Stomach (tissue), 9 donors: Measurements from ENCODE around the gene KCNQ1. TPM values are rescaled to one million over a fixed set of nuclear protein-coding genes. Genes with fewer than 3 reads are reported as not detected.

Experiments used
- DNase-seq, 2 donors: peaks; one replicate each; pipeline versions ENCODE4 v3.0.0 to v3.0.0-alpha.2; 2013 to 2019
- H3K27ac ChIP-seq, 5 donors: fragments of 200-600 bp in 4 of 5; sonication (generic) in 4 of 5; one replicate each; pipeline ENCODE4 v1.5.1; 2013 to 2019; ENCODE audit warnings: mild to moderate bottlenecking in 1 of 5, moderate library complexity in 1 of 5
- H3K27me3 ChIP-seq, 3 donors: fragments of 200-600 bp; sonication (generic); one replicate each; pipeline ENCODE4 v1.5.1; 2017 to 2019; ENCODE audit warnings: mixed run types in 1 of 3
- H3K36me3 ChIP-seq, 4 donors: fragments of 200-600 bp; sonication (generic); 1 replicate in 3 of 4; 2 replicates in 1 of 4; pipeline ENCODE4 v1.5.1; 2016 to 2019
- H3K4me1 ChIP-seq, 4 donors: fragments of 200-600 bp; sonication (generic); one replicate each; pipeline ENCODE4 v1.5.1; 2016 to 2019
- H3K4me3 ChIP-seq, 4 donors: fragments of 200-600 bp; sonication (generic) in 3 of 4; one replicate each; pipeline ENCODE4 v1.5.1; 2016 to 2019; ENCODE audit warnings: mild to moderate bottlenecking in 1 of 4
- H3K9me3 ChIP-seq, 4 donors: fragments of 200-600 bp; sonication (generic); one replicate each; pipeline ENCODE4 v1.5.1; 2016 to 2019
- CTCF ChIP-seq, 7 experiments: fragments of 450-650 bp in 4 of 7; fragments of 200-600 bp in 3 of 7; sonication (generic) in 3 of 7; IDR thresholded peaks; one replicate each; pipeline ENCODE4 v1.5.1; 2016 to 2019; ENCODE audit warnings: antibody characterized with exemption in 7 of 7, control low read depth in 2 of 7, mild to moderate bottlenecking in 1 of 7
- EP300 ChIP-seq: sonication (generic); formaldehyde crosslinking; IDR thresholded peaks from one replicate; pipeline ENCODE4 v1.6.1; 2017; ENCODE audit warnings: antibody characterized with exemption
- POLR2A ChIP-seq, 4 donors: fragments of 450-650 bp; IDR thresholded peaks; one replicate each; pipeline ENCODE4 v1.6.1; 2016; ENCODE audit warnings: antibody characterized with exemption in 4 of 4, control low read depth in 2 of 4, mild to moderate bottlenecking in 1 of 4, moderate library complexity in 1 of 4
- POLR2AphosphoS5 ChIP-seq, 3 donors: sonication (generic); formaldehyde crosslinking; IDR thresholded peaks; one replicate each; pipeline ENCODE4 v1.6.1; 2016; ENCODE audit warnings: antibody characterized with exemption in 3 of 3
- WGBS, 5 donors: extraction: QIAGEN DNeasy Blood & Tissue Kit in 3 of 5; methylation state at CpG; one replicate each; pipeline versions ENCODE4 v1.1.5 to v1.1.7; 2013 to 2018; 5-methylcytosine and 5-hydroxymethylcytosine counted together
- intact Hi-C: fragments of 100-400 bp; cut with DNase I; formaldehyde crosslinking; loops from one replicate; pipeline ENCODE4 v1.15.1; 2023; ENCODE audit warnings: low total_unique reads
- polyA plus RNA-seq, 3 donors: library from polyadenylated mRNA; stranded (reverse); fragments of 200-250 nt; gene quantifications; one replicate each; pipeline ENCODE4 v1.2.3, GENCODE V29; 2013
- total RNA-seq, 5 donors: library from RNA; depleted of rRNA; stranded (reverse); fragments of >200 nt; gene quantifications; one replicate each; pipeline versions ENCODE4 v1.1.0 to v1.2.3, GENCODE V29; 2014 to 2016
- donor health status: healthy with polysubstance abuse.
- donor health status: Bipolar disorder and iron deficiency.
- donor health status: healthy.

Gene KCNQ1
- total and polyA plus RNA-seq, 8 donors: 12.1 to 155 (median 49.0) TPM

DNA sequence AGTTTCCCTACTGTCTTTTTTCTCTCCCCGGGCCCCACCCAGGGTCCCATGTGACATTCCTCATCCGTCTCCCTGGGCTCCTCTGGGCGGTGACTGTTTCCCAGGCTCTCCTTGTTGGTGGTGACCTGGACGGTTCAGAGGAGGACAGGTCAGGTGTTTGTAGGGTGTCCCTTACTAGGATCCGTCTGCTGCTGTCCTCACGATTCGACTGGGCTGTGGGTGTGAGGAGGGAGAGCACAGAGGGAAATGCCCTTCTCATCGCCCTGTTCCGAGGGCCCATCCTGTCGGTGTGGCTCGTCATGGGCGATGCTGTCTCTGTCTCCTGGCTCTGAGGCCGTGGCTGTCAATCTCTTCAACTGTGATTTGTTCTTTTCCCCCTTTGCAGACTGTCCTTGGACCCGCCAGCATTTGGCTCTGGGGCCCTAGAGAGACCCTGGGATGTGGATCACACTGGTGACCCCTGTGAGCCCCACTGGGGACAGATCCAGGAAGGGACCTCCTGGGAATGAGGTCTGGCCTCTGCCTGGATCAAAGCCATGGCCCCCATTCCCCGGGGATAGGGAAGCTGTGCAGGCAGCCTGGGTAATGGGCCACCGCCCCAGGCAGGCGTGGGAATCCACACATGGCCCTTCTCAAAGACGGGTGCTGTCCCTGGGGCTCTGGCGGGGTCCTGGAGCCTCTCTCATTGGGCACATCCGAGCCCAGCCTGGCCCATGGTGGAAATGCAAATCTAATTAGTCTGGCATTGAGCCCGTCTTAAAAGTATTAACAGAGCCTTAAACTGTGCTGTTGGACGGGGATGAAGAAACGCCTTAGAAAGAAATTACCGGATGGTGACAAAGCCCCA, 301.8 kb downstream of the KCNQ1 start:
- no peaks in the 10 kb centered on the region for H3K36me3 ChIP-seq
- no peak overlapping the region for H3K4me3 ChIP-seq
- TF ChIP-seq POLR2AphosphoS5 (IDR thresholded peaks at IDR 0.05) (no peak), POLR2A (IDR thresholded peaks at IDR 0.05) (no peak), EP300 (no peak), CTCF (IDR thresholded peaks at IDR 0.05) (no peak)
- H3K9me3 ChIP-seq: no peaks in the 10 kb centered on the region
- WGBS, 5 donors: 83 to 90% (median 89%) methylated on average over 20 to 24 of the region's 24 CpGs
- H3K4me1 ChIP-seq: peaks cover 0 to 21% (median 8%) of the 10 kb centered on the region in 4 donors
- H3K27me3 ChIP-seq: no peaks in the 10 kb centered on the region
- intact Hi-C loops: no loop called here
- peak in 1 of 2 donors; percentile 58 for DNase-seq
- H3K27ac ChIP-seq: no peak overlapping the region

DNA sequence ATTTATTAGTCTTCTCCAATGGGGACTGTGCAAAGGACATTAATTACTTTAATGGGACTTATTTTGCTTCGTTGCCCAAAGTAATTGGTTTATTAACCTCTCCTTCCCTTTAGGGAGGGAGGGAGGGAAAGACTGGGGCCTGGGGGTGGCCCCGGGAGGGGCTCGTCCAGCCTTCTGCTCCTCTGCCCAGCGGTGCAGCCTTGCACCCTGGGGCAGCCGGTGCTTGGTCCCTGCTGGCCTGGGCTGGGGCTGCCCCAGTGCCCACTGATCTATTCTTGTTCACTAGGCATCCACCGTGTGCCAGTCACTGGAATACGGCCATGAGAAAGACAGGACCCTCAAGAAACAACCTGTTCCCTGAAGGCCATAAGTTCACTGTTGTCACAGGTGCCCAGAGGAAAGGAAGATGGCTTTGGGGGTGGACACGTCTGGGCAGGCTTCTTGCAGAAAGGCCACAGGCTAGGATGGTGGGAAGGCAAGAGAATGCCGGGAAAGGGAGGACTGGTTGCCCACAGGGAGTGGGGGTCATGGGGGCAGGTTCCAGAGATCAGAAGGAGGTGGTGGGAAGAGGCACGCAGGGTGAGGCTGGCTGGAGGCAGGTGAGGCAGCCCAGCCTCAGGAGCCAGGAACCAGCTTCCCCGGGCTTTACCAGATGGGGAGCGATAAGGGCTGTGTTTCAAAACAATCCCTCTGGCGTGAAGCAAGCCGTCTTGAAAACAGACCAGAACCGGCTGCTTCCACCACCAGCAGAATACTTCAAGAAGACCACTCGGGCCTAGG, 302.6 kb downstream of the KCNQ1 start:
- no peak for TF ChIP-seq POLR2AphosphoS5 (IDR thresholded peaks at IDR 0.05)
- TF ChIP-seq POLR2A (IDR thresholded peaks at IDR 0.05): no peak
- TF ChIP-seq EP300: no peak
- no peak for TF ChIP-seq CTCF (IDR thresholded peaks at IDR 0.05)
- Histone ChIP-seq H3K36me3 (no peaks in the 10 kb centered on the region), H3K4me3 (no peak overlapping the region), H3K4me1 (peaks cover 0 to 13% (median 4%) of the 10 kb centered on the region in 4 donors), H3K27me3 (no peaks in the 10 kb centered on the region), H3K27ac (no peak overlapping the region), H3K9me3 (no peaks in the 10 kb centered on the region)
- no peak for DNase-seq
- WGBS, 5 donors: 84 to 94% (median 89%) methylated on average over 16 of the region's 16 CpGs
- intact Hi-C loops: no loop called here

- no peak overlapping the region for H3K4me3 ChIP-seq
- peaks cover 0 to 10% (median 4%) of the 10 kb centered on the region in 4 donors for H3K4me1 ChIP-seq
- no peaks in the 10 kb centered on the region for H3K27me3 ChIP-seq
- TF ChIP-seq POLR2A (IDR thresholded peaks at IDR 0.05) (no peak), CTCF (IDR thresholded peaks at IDR 0.05) (no peak), POLR2AphosphoS5 (IDR thresholded peaks at IDR 0.05) (no peak), EP300 (no peak)
- no peaks in the 10 kb centered on the region for H3K9me3 ChIP-seq
- H3K36me3 ChIP-seq: no peaks in the 10 kb centered on the region
- WGBS, 5 donors: 78 to 96% (median 85%) methylated on average over 3 to 11 of the region's 11 CpGs
- DNase-seq: no peak
- intact Hi-C loops: no loop called here
- no peak overlapping the region for H3K27ac ChIP-seq
These were observed 303.4 kb downstream of the KCNQ1 start for GRCh38 chr11:2748061-2748813.
